Adrenal gland (tissue), 12 donors: ENCODE results near the gene KIF5C. TPM values are rescaled to one million over a fixed set of nuclear protein-coding genes. Genes with fewer than 3 reads are reported as not detected.

ENCODE experiments used
- DNase-seq, 7 donors: peaks; one replicate each; pipeline ENCODE4 v3.0.0-alpha.2; 2019 to 2020
- H3K27ac ChIP-seq, 5 donors: fragments of 200-600 bp; sonication (generic) in 4 of 5; 1 replicate in 3 of 5; 2 replicates in 2 of 5; pipeline versions ENCODE4 v1.5.1 to v1.8.0; 2016 to 2020; ENCODE audit warnings: mild to moderate bottlenecking in 1 of 5
- H3K27me3 ChIP-seq: fragments of 200-600 bp; 2 replicates; pipeline ENCODE4 v1.8.0; 2021
- H3K36me3 ChIP-seq, 2 donors: fragments of 200-600 bp; replicated peaks in 1 of 2; 1 replicate in 1 of 2; 2 replicates in 1 of 2; pipeline versions ENCODE4 v1.5.1 to v1.8.0; 2018 to 2022
- H3K4me1 ChIP-seq, 2 donors: fragments of 200-600 bp; replicated peaks in 1 of 2; 1 replicate in 1 of 2; 2 replicates in 1 of 2; pipeline versions ENCODE4 v1.5.1 to v1.8.0; 2018 to 2021
- H3K4me3 ChIP-seq, 4 donors: fragments of 200-600 bp; sonication (generic) in 3 of 4; one replicate each; pipeline ENCODE4 v1.5.1; 2016 to 2018
- H3K9me3 ChIP-seq, 3 donors: fragments of 200-600 bp; sonication (generic) in 1 of 3; replicated peaks in 1 of 3; 1 replicate in 2 of 3; 2 replicates in 1 of 3; pipeline versions ENCODE4 v1.5.1 to v1.8.0; 2016 to 2021
- CTCF ChIP-seq, 6 experiments: fragments of 450-650 bp in 4 of 6; fragments of 200-600 bp in 2 of 6; sonication (generic) in 1 of 6; IDR thresholded peaks; 1 replicate in 5 of 6; 2 replicates in 1 of 6; pipeline versions ENCODE4 v1.5.1 to v1.8.0; 2016 to 2021; ENCODE audit warnings: antibody characterized with exemption in 6 of 6, mild to moderate bottlenecking in 2 of 6, moderate library complexity in 1 of 6
- POLR2A ChIP-seq, 2 donors: fragments of 450-650 bp; IDR thresholded peaks; one replicate each; pipeline ENCODE4 v1.6.1; 2017; ENCODE audit warnings: antibody characterized with exemption in 2 of 2, mild to moderate bottlenecking in 2 of 2, moderate library complexity in 1 of 2
- WGBS, 4 donors: extraction: QIAGEN DNeasy Blood & Tissue Kit in 2 of 4; methylation state at CpG; one replicate each; pipeline versions ENCODE4 v1.1.5 to v1.1.7; 2013 to 2017; 5-methylcytosine and 5-hydroxymethylcytosine counted together
- intact Hi-C, 2 donors: fragments of 100-400 bp; cut with DNase I; formaldehyde crosslinking; loops; one replicate each; pipeline versions ENCODE4 v1.14.1 to v1.15.0; 2022 to 2023
- polyA plus RNA-seq, 3 donors: library from polyadenylated mRNA; stranded (reverse); fragments of 200-250 nt in 2 of 3; fragments of 350-450 nt in 1 of 3; fragmentation: Illumina TruSeq in 1 of 3; extraction: RNeasy Lipid Tissue Mini Kit (QIAGEN cat#74804) in 1 of 3; gene quantifications; one replicate each; pipeline ENCODE4 v1.2.3, GENCODE V29; 2013 to 2014
- total RNA-seq, 9 donors: library from RNA; depleted of rRNA in 4 of 9; stranded (reverse); fragments of >200 nt in 4 of 9; fragments of 120-200 nt in 1 of 9; fragmentation: NEBNext Ultra II Directional in 1 of 9; extraction: Animal tissue kit (Norgen Biotek cat#: 25700) in 1 of 9; gene quantifications; one replicate each; pipeline versions ENCODE4 v1.1.0 to v1.2.4, GENCODE V29; 2013 to 2023
- donor health status: healthy with polysubstance abuse.
- donor health status: Bipolar disorder and iron deficiency.
- donor health status: DM: yes; HTN: yes; CAD: no.
- donor health status: DM: no; HTN: no; CAD: no.
- donor health status: DM: no; HTN: no; CAD: no.
- donor health status: DM: yes; HTN: yes; CAD: no.

KIF5C gene
- total and polyA plus RNA-seq, 12 donors = 9.1 to 62.1 (median 19.3) TPM

GRCh38 chr2:148959745-148960144 is 84.7 kb downstream of the KIF5C start:
- no peaks in the 10 kb centered on the region for H3K4me1 ChIP-seq
- no peak overlapping the region for H3K4me3 ChIP-seq
- no peak overlapping the region for H3K27ac ChIP-seq
- TF ChIP-seq POLR2A (IDR thresholded peaks at IDR 0.05) (no peak), CTCF (IDR thresholded peaks at IDR 0.05) (no peak)
- no peaks in the 10 kb centered on the region for H3K36me3 ChIP-seq
- intact Hi-C loops = no loop called here
- 89 to 96% (median 92%) methylated on average over 5 of the region's 5 CpGs for WGBS, 4 donors
- H3K27me3 ChIP-seq = no peaks in the 10 kb centered on the region
- H3K9me3 ChIP-seq = no peaks in the 10 kb centered on the region
- DNase-seq = no peak

- DNase-seq = no peak
- TF ChIP-seq CTCF (IDR thresholded peaks at IDR 0.05) (no peak), POLR2A (IDR thresholded peaks at IDR 0.05) (no peak)
- no peaks in the 10 kb centered on the region for H3K36me3 ChIP-seq
- no peaks in the 10 kb centered on the region for H3K9me3 ChIP-seq
- H3K27me3 ChIP-seq = no peaks in the 10 kb centered on the region
- intact Hi-C loops = no loop called here
- 87 to 93% (median 90%) methylated on average over 3 of the region's 3 CpGs for WGBS, 4 donors
- H3K4me1 ChIP-seq = no peaks in the 10 kb centered on the region
- H3K27ac ChIP-seq = no peak overlapping the region
- H3K4me3 ChIP-seq = no peak overlapping the region
Observed at GRCh38 chr2:148960483-148960882, 85.5 kb downstream of the KIF5C start.

GRCh38 chr2:148963461-148963860 is 88.4 kb downstream of the KIF5C start:
- intact Hi-C loops = no loop called here
- TF ChIP-seq CTCF (IDR thresholded peaks at IDR 0.05) = no peak
- TF ChIP-seq POLR2A (IDR thresholded peaks at IDR 0.05) = no peak
- Histone ChIP-seq H3K4me1 (no peaks in the 10 kb centered on the region), H3K27me3 (no peaks in the 10 kb centered on the region), H3K36me3 (no peaks in the 10 kb centered on the region), H3K9me3 (no peaks in the 10 kb centered on the region), H3K27ac (no peak overlapping the region), H3K4me3 (no peak overlapping the region)
- no peak for DNase-seq
- WGBS, 4 donors = 89 to 97% (median 94%) methylated on average over 3 of the region's 3 CpGs

- Histone ChIP-seq H3K27ac (no peak overlapping the region), H3K4me3 (no peak overlapping the region), H3K9me3 (no peaks in the 10 kb centered on the region), H3K27me3 (no peaks in the 10 kb centered on the region), H3K36me3 (no peaks in the 10 kb centered on the region), H3K4me1 (no peaks in the 10 kb centered on the region)
- TF ChIP-seq CTCF (IDR thresholded peaks at IDR 0.05) (no peak), POLR2A (IDR thresholded peaks at IDR 0.05) (no peak)
- no peak for DNase-seq
- 80 to 87% (median 83%) methylated on average over 12 of the region's 12 CpGs for WGBS, 4 donors
- intact Hi-C loops = no loop called here
Observed at GRCh38 chr2:148965623-148966437, 90.8 kb downstream of the KIF5C start.
